ENCODE measurements around the gene DNAJC24.

DNA sequence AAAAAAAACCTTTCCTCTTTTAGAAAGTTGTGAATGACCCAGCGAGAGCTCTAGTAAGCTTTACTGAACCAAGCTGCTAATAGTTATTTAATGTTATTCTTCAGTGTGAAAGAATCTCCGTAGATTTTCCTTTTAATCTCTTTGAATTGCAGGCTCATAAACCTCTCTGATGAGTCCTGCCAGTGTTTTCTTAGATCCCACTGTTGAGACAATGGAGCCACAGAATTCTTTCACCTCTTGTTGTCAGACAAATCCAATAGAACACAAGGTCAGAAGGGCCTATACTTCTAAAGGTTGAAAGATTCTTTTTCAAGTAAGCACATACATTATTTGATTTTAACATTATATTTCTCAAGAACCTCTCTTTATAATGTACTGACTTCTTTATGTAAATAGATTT is 52.2 kb downstream of the DNAJC24 start:
- TF ChIP-seq POLR2AphosphoS5 (IDR thresholded peaks at IDR 0.05) = no peak
- TF ChIP-seq, protein P1, sequence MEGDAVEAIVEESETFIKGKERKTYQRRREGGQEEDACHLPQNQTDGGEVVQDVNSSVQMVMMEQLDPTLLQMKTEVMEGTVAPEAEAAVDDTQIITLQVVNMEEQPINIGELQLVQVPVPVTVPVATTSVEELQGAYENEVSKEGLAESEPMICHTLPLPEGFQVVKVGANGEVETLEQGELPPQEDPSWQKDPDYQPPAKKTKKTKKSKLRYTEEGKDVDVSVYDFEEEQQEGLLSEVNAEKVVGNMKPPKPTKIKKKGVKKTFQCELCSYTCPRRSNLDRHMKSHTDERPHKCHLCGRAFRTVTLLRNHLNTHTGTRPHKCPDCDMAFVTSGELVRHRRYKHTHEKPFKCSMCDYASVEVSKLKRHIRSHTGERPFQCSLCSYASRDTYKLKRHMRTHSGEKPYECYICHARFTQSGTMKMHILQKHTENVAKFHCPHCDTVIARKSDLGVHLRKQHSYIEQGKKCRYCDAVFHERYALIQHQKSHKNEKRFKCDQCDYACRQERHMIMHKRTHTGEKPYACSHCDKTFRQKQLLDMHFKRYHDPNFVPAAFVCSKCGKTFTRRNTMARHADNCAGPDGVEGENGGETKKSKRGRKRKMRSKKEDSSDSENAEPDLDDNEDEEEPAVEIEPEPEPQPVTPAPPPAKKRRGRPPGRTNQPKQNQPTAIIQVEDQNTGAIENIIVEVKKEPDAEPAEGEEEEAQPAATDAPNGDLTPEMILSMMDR (IDR thresholded peaks at IDR 0.05) = no peak
- TF ChIP-seq EP300 (IDR thresholded peaks at IDR 0.05) = no peak

Measured in upper lobe of left lung (tissue), 4 donors.